HG03097 (cell line): ENCODE measurements around the gene SERPINE3.

ENCODE experiments used
- ATAC-seq: cut with Tn5 transposase; IDR thresholded peaks from one replicate; pipeline ENCODE4 v1.9.1; 2021; ENCODE audit not compliant: unreplicated experiment, low FRiP score

The SERPINE3 gene

DNA sequence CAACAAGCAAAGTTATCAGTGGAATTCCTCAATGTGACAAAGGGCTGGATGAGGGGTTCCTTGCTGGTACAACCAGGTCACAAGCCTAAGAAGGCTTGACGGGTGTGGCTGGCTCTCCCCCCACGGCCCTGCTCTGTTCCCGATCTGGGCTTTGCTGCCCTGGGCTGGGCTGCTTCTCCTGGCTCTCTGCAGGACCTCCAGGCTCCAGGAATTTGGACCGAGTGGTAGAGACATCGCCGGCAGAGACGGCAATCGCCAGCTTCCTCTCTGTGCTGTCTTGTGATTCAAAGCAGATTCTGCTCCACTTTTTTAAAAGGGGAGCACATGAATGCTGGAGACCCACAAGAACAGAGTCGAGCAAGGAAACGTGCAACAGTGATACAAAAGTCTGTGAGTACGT is at the start of gene SERPINE3:
TSS of gene SERPINE3 (plus strand) at position 338 of the 400 bp plus-strand sequence. CDS start 1,401 bp downstream, outside the sequence.
- ATAC-seq = no peak

DNA sequence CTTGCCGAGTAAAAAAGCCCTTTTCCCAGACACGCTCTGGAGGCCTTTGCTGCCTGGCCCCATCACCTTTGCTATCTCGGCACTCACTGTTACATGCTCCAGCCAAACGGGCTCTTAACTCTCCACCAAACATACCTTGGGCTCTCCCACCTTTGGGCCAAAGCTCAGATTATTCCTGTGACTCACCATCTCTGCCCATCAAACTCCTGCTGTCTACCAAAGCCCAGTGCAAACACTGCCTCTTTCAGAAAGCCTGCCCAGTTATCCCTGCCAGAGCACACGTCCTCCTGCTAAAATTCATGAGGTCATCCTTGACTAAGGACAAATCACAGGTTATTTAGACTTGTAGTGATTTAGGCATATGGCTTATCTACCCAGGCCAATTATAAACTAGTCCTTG is 48.1 kb upstream of the SERPINE3 start:
- ATAC-seq = no peak

DNA sequence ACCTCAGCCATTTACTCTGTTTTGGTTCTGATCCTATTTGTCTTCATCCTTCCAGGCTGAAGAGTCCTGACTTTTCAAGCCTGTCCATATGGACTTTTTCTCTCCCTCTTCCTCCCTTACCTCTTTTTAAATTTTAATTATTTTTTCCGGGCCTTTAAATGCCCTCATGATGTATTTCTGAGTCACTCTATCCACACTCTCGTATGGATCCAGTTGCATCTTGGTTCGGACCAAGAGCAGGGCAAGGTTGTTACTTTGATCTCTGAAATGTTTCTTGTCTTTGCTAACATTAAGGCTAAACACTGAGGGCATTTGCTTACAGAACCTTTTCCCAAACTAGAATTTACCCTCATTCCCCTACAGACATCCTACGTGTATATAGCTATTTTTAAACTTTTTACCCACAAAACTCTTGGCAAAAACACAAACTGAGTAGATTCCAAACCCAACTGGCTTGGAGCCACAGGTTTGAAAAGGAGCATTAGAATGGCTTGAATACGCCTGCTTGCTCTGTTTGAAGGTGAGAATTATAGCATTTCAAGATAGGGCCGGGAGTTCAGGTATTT is 47.4 kb upstream of the SERPINE3 start:
- no peak for ATAC-seq

DNA sequence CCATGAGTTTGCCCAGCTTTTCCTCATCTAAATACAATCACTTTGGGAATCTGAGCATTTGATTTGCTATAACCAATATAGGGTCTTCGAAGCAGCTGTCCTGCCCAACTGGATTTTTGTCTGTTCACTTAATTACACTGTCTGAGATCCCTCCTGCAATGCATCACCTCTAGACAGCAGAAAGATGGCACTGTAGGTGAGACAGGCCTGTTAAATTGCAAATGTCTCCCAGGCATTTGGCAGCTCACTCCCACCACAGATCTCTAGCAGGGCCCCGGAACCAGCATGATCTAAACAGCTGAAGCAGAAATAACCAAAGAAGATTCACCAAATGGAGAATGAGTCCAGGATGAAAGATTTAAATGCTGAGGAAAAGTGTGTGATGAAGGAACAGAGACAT is 41.9 kb upstream of the SERPINE3 start:
- ATAC-seq = no peak

DNA sequence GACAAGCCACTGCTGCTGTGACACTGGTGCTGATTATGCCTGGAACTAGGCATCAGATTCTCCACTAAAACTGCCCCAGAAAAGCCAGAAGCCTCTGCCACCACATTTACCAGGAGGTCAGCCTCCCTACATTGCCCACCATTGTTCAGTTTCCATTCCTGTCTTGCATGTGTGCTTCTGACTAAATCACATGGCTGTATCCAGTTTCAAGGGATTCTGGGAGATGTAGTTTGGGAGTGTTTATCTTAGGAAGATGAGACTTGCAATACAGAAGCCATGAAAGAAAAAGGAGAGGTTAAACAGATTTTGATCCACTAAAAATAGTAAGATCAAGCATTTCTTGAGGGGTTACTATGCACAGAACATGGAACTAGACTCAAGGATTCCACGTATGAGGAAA is 40.7 kb upstream of the SERPINE3 start:
- no peak for ATAC-seq

DNA sequence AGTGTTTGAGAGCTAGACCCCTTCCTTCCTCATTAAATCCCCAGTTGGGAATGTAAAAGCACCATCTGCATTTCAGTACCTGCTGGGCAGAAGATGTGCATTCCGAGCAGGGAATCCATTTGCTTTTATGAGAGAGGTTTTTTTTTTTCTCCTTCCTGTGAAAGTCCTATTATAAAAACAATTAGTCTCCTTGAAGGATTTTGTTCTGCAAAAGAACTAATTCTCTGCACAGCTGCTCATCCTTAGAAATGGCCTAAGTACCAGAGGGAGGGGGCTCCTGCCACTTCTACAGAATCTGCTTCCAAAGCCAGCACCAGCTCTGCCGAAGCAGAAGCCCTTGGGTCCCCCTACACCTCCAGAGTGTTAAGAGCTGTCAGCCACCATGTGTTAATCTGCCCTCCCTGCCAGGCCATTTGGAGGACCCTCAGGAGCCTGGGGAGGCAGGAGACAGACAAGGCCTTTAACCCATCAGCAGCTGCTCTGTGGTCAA is 36.4 kb upstream of the SERPINE3 start:
- ATAC-seq = no peak

DNA sequence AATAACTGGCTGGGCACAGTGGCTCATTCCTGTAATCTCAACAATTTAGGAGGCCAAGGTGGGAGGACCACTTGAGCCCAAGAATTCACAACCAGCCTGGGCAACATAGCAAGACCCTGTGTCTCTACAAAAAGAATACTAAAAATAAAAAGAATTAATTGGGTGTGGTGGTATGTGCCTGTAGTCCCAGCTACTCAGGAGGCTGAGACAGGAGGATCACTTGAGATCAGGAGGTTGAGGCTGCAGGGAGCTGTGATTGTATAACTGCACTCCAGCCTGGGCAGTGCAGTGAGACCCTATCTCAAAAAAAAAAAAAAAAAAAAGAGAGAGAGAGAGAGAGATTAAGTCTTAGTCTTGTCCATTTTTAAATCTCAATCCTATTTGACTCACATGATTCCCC is 35.6 kb upstream of the SERPINE3 start:
- ATAC-seq = no peak

DNA sequence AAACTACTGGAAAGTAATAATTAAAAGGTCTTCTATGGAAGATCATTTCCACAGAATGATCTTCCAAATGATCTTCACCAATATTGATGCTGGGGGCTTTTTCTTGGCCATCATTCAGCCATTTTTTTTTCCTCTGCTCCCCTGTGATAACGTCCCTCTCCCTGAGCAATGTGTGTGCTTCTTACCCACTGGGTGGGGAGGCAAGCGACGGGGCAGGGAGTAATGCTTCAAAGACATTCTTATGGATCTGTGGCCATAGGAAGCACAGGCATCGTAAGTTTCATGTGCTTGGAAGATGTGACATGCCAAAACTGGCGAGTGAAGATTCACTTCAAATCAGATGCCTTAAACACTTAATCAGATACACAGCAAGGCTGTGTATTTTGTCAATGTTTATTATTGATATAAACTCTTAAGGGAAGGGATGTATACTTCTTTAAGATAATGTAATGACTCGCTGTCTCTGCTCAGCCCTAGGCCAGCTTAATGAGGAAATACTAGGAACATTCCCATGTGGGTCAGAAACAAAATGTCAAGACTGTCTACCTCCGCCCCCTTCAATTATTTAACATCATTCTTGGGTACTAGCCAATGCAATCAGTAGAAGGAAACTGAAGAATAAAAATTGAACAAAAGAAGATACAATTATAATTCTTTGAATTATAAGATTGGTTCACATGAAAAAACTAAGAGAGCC is 34.1 kb upstream of the SERPINE3 start:
- ATAC-seq = no peak

DNA sequence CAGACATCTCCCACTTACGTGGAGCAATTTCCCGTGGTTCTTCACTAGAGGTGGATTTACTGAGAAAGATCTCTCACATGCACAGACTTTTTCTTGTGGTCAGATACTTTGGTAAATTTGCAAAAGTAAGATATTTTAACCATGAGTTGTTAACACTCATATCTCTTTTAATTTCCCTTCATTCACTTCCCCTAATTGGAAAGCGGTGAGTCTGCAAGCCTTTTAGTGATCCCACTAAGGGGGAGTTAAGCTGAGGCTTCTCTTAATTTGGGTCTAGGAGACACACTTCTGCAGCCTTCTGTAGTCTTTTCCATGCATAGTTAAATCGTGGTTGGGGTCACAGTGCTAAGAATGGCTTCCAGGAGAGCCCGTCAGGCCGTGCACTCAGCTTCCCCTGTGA is 30.7 kb upstream of the SERPINE3 start:
- no peak for ATAC-seq

DNA sequence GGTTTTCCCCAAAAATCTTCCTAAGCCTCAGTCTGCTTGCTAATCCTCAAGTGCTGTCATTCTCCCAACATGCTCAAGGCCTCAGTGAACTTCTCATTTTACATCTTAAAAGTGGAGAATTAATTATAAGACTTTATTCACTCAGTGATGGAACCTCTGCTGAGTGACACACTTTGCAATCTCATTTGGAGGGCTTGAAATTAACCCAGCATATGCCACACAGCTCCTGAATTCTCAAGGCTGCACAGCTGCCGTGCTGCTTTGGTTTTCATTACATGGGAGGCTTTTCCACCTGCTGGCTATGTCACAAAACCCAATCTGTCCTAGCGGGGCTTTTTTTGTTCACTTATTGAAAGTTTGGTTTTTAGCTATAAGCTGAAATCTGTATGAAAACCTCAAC is 28.3 kb upstream of the SERPINE3 start:
- no peak for ATAC-seq

DNA sequence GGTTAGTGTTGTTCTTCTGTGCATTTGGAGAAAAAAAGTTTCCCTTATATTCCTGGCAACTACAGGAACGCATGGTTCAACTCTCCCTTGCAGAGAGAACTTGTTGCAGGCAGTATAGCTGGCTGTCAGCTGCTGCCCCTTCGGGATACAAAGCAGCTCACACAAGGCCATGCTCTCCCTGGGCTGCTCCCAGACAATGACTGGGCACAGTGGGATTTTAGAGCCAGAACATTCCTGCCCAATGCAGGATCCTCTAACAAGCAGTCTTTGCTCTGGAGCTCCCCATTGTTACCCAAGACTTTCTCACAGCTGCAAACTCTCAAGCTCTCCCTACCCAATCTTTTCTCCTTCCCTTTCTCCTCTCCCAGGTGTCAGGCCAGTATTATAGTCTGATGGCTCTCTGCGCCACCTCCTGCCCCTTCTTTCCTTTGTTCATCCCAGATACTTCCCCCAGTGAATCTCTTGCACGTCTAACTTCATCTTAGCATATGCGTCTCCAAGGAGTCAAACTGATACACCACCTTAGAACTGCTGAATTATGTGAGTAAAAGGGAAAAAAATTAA is 27.5 kb upstream of the SERPINE3 start:
- no peak for ATAC-seq

DNA sequence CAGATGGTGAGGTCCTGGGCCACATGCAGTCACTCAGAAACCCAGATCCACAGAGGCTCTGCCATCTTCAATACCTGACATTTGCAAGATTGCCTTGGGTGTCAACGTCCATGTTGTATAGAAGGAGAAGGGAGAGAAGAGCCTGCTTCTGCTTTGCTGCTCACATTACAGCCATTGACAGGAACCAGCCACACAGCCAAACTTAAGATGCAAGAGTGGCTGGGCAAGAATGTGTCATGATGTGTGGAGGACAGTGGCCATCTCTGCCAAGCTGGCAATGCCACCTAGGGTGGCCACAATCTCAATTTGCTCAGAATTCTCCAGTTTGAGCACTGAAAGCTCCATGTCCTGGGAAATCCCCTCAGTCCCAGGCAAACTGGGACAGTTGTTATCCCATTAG is 25.9 kb upstream of the SERPINE3 start:
- no peak for ATAC-seq

DNA sequence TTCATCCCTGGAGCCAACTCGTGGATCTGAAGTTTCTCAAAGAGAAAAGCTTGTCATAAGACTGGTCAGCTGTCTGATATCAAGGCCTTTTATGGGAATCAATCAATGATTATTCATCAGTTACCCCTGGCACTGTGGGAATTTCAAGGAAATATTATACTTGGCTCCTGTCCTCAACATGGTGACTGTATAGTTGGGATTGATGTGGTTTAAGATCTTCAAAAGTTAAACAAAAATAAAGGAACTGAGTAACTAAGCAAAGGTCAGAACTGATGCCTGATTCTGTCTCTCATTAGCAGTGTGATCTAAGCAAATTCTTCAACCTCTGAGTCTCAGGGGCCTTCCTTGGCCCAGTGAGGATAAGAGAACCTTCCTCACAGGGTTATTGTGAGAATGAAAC is 22.2 kb upstream of the SERPINE3 start:
- no peak for ATAC-seq

DNA sequence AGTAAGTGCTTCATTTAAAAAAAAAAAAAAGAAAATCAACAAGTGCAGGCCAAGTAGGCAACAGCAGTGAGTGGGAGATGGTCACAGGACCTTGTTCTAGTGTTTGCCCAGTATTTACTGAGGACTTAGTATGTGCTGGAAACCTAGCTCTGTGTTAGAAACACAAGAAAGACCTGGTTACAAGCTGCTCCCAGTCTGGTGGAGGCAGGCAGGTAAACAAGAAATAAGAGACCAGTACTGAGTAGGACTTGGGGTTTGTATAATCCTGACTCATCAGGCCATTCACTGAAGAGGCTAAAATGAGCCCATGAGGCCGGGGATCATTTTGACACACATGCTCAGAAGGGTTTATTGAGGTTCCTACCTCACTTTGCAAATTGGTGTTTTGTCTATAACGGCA is 21.5 kb upstream of the SERPINE3 start:
- ATAC-seq = no peak

DNA sequence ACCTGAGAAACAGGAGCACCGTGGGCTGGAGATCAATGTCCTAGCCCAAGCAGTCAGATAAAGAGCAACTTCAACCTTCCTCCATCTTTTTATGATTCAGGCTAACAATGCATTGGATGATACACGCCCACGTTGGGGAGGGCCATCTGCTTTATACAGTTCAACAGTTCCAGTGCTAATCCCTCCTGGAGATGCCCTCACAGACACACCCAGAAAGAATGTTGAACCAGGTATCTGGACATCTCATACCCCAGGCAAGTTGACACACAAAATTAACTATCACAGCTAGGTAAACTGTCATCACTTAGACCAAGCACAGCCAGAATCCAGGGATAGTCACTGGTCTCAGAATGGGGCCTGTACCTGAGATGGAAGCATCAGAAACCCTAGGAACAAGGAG is 20.6 kb upstream of the SERPINE3 start:
- ATAC-seq = no peak

DNA sequence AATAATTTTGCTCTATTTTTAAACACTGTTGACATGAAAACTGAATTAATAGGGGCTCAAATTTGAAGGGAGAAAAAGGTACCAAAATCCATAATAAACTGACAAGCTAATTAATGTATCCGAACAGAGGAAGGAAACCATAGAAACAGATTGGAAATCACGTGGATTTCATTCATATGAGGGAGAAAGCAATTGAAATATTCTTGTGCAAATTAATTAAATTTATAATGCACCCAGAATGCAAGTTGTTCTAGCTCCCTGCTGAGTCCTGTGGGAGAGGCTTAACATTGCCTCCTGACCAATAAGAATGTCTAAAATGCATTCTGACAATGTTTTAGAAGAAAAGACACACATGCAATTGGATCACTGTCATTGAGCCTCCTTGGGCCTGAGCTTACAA is 17.7 kb upstream of the SERPINE3 start:
- ATAC-seq = no peak

DNA sequence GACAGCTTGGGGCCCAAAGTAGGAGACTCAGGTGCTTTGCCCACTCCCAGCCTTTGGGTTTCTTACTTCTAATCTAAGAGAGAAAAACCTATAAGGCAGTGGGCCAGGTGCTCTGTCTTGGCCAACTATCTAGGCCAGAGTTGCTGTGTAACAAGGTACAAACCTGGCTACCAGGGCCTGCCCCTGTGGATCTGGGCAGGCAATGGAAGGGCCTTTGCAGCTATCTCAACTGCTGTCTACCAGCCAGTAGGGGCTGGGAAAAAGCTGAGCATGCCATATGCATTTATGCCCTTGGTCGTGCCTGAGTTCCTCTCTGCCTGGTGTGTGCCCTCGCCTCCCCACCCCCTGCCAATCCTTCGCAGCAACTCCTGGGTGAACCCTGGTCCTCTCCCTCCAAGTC is 16.7 kb upstream of the SERPINE3 start:
- ATAC-seq = no peak

DNA sequence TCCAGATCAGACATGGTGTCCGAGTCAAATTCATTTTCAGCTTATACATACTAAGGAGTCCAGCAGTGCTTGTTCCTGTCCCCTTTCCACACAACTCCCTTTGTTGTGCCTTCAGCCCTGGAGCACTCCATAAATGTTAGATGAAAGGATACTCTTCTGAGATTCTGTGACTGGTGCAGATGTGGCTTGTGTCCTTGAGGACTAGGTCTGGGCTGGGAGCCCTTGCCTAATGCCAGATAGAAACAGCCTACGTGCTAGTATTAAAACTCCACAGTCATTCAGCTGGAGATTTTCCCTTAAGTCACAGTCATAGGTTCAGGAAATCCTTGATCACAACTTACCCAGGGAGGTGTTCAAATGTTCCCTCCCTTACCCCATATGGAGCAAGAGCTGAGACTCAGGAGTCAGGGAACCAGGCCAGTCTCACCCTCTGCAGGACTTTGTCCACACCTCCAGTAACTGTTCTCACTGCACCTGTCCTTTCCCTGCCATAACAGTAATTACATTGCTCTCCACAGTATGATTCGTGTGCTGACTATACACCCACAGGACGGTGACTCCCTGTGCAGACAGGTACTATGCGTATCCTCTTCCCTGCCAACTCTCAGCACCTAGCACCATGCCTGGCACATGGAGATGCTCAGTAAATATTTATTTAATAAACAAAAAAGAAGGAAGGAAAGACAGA is 15.5 kb upstream of the SERPINE3 start:
- no peak for ATAC-seq

DNA sequence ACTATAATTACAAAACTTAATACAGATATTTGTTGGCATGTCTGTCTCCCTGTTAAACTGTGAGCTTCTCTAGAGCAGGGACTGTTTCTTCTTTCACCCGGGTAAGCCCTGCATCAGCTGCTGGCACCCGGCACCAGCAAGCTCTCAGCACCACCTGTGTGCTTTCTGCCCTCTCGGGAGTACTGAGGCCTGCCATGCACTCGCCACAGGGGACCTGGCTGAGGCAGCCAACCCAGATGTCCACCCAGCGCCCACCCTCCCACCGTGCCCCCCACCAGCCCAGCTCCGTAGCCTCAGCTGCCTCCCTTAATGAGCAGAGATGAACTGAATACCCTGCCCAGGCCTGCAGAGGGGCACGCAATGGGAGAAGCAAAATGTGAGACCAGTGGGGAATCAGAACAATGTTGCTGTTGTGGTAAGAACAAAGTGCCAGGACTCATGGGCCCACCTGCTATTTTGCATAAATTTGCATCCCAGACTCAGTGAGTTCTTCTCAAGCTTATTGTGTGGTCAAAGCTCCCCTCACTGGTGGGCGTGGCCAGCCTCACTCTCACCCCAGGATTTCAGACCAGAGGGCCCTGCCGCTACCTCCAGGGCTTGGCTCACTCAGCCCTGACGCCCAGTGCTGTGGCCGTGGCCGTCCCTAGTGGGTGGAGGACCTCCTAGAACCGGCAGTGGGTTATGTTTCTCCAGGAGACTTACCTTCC is 14.6 kb upstream of the SERPINE3 start:
- ATAC-seq = no peak

DNA sequence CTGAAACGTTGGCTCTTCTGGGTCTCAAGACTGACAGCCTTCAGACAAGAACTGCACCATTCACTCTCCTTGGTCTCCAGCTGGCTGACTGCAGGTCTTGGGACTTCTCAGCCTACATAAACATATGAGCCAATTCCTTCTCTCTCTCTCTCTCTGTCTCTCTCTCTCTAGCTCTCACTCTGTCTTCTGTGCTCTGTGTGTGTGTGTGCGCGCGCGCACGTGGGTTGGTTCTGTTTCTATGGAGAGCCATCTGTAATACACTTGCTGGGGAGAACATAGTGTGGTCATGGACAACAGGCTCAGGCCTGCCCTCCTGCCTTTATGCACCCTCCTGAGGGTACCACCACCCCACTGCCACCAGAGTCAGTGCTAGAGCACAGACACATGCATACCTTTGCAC is 13.7 kb upstream of the SERPINE3 start:
- no peak for ATAC-seq

DNA sequence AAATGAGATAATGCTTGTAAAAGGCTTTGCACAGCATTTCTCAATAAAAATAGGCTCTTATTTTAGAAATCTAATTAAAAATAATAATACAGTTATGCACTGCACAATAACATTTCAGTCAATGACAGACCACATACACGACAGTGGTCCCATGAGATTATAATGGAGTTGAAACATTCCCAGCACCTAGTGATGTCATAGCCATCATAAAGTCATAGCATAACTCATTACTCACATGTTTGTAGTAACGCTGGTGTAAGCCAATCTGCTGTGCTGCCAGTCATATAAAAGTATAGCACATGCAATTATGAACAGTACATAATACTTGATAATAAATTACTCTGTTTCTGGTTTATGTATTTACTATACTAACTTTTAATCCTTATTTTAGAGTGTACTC is 12.7 kb upstream of the SERPINE3 start:
- no peak for ATAC-seq
